Occipital lobe (tissue), 2 donors: ENCODE measurements around the gene ATP1A1. TPM values are rescaled to one million over a fixed set of nuclear protein-coding genes. Genes with fewer than 3 reads are reported as not detected.

Experiments used
- DNase-seq: peaks from one replicate; lab custom pipeline; 2025; lab: John Stamatoyannopoulos, UW
- total RNA-seq: library from RNA; depleted of rRNA; stranded (reverse); fragments of >200 nt; gene quantifications from one replicate; pipeline ENCODE4 v1.2.3, GENCODE V29; 2014

ATP1A1 gene
- total RNA-seq, 1 donor from 2014 or later, result 91.9 TPM

GRCh38 chr1:116389686-116390085, 16.6 kb downstream of the ATP1A1 start:
- no peak for DNase-seq

GRCh38 chr1:116390195-116390594, 17.2 kb downstream of the ATP1A1 start:
- no peak for DNase-seq

- DNase-seq, result no peak
Measured at GRCh38 chr1:116391185-116391584, 18.1 kb downstream of the ATP1A1 start.

- no peak for DNase-seq
Measured at GRCh38 chr1:116392717-116393404, 19.8 kb downstream of the ATP1A1 start.

- DNase-seq, result no peak
Measured at GRCh38 chr1:116393792-116394191, 20.7 kb downstream of the ATP1A1 start.

- no peak for DNase-seq
Measured at GRCh38 chr1:116394270-116394669, 21.2 kb downstream of the ATP1A1 start.

- DNase-seq, result no peak
Measured at GRCh38 chr1:116396769-116397168, 23.7 kb downstream of the ATP1A1 start.

- DNase-seq, result no peak
Measured at GRCh38 chr1:116397728-116398127, 24.7 kb downstream of the ATP1A1 start.

- no peak for DNase-seq
Measured at GRCh38 chr1:116400780-116401179, 27.7 kb downstream of the ATP1A1 start.

- DNase-seq, result no peak
Measured at GRCh38 chr1:116401646-116402176, 28.7 kb downstream of the ATP1A1 start.

- no peak for DNase-seq
Measured at GRCh38 chr1:116402333-116402732, 29.3 kb downstream of the ATP1A1 start.

- no peak for DNase-seq
Measured at GRCh38 chr1:116403496-116404136, 30.6 kb downstream of the ATP1A1 start.

- DNase-seq, result no peak
Measured at GRCh38 chr1:116404699-116405098, 31.7 kb downstream of the ATP1A1 start.

- DNase-seq, result no peak
Measured at GRCh38 chr1:116405241-116406135, 32.4 kb downstream of the ATP1A1 start.

GRCh38 chr1:116407033-116407432, 34.0 kb downstream of the ATP1A1 start:
- DNase-seq, result no peak

GRCh38 chr1:116408193-116408592, 35.1 kb downstream of the ATP1A1 start:
- DNase-seq, result no peak

- no peak for DNase-seq
Measured at GRCh38 chr1:116408803-116409720, 36.0 kb downstream of the ATP1A1 start.

- no peak for DNase-seq
Measured at GRCh38 chr1:116409751-116410191, 36.7 kb downstream of the ATP1A1 start.

GRCh38 chr1:116411784-116412479, 38.9 kb downstream of the ATP1A1 start:
- no peak for DNase-seq

- no peak for DNase-seq
Measured at GRCh38 chr1:116412480-116412798, 39.4 kb downstream of the ATP1A1 start.
